GM19239 (cell line): ENCODE data around the gene SWI5.
A peak's percentile ranks its signal among the peaks of the same experiment; 100 is the strongest.
"Not testable (repeated sequence)": the region's sequence is repeated elsewhere in the genome, so short reads cannot be mapped to it uniquely, and the experiment has no call there.

ENCODE experiments used
- DNase-seq: peaks from one replicate; pipeline ENCODE4 v3.0.0; 2011; ENCODE audit warnings: low spot score; ENCODE audit not compliant: insufficient read length
- FAIRE-seq: peaks from 2 replicates; lab custom pipeline; 2011; peaks lifted over from hg19 to GRCh38; lab: Jason Lieb, UNC

The SWI5 gene

GRCh38 chr9:128276008-128276573 lies at the start of gene SWI5:
SWI5 (plus strand) TSS chr9:128276276.
- FAIRE-seq (peak; percentile 97), DNase-seq (peak; percentile 90)

- DNase-seq: no peak
- FAIRE-seq: no peak
Observed at GRCh38 chr9:128226412-128226801, 49.7 kb upstream of the SWI5 start.

GRCh38 chr9:128230897-128231296 lies 45.2 kb upstream of the SWI5 start:
- not testable (repeated sequence) for FAIRE-seq, DNase-seq

GRCh38 chr9:128231638-128232527 lies 44.2 kb upstream of the SWI5 start:
- FAIRE-seq: no peak

GRCh38 chr9:128232528-128233428 lies 43.3 kb upstream of the SWI5 start:
- FAIRE-seq: no peak
- DNase-seq: no peak

More at GRCh38 chr9:128231638-128232527, 44.2 kb upstream of the SWI5 start:
- DNase-seq: no peak

- no peak for DNase-seq
- no peak for FAIRE-seq
Observed at GRCh38 chr9:128233817-128234406, 42.2 kb upstream of the SWI5 start.

GRCh38 chr9:128242124-128242523 lies 34.0 kb upstream of the SWI5 start:
- no peak for FAIRE-seq
- DNase-seq: no peak

- FAIRE-seq: no peak
- no peak for DNase-seq
Observed at GRCh38 chr9:128242828-128243214, 33.3 kb upstream of the SWI5 start.

GRCh38 chr9:128243215-128244018 lies 32.7 kb upstream of the SWI5 start:
- DNase-seq: no peak

GRCh38 chr9:128244091-128244836 lies 31.8 kb upstream of the SWI5 start:
- no peak for DNase-seq
- FAIRE-seq: no peak

More at GRCh38 chr9:128243215-128244018, 32.7 kb upstream of the SWI5 start:
- FAIRE-seq: no peak

GRCh38 chr9:128244837-128245231 lies 31.2 kb upstream of the SWI5 start:
- DNase-seq (no peak), FAIRE-seq (no peak)

GRCh38 chr9:128245421-128246151 lies 30.5 kb upstream of the SWI5 start:
- FAIRE-seq: no peak

GRCh38 chr9:128246471-128246870 lies 29.6 kb upstream of the SWI5 start:
- DNase-seq (no peak), FAIRE-seq (no peak)

More at GRCh38 chr9:128245421-128246151, 30.5 kb upstream of the SWI5 start:
- no peak for DNase-seq

- DNase-seq (no peak), FAIRE-seq (no peak)
Observed at GRCh38 chr9:128247226-128247803, 28.8 kb upstream of the SWI5 start.

GRCh38 chr9:128249558-128249907 lies 26.5 kb upstream of the SWI5 start:
- no peak for DNase-seq
- FAIRE-seq: no peak

GRCh38 chr9:128249908-128250838 lies 25.9 kb upstream of the SWI5 start:
- DNase-seq (peak; percentile 95), FAIRE-seq (no peak)
